ENCODE measurements around the gene ANKRD12.

ANKRD12 gene

GRCh38 chr18:9106800-9107584 lies 29.6 kb upstream of the ANKRD12 start:
- TF ChIP-seq CTCF (IDR thresholded peaks at IDR 0.05; ENCODE audit: low read length) (no peak), EZH2 (IDR thresholded peaks at IDR 0.05; ENCODE audit: borderline replicate concordance, low read length) (no peak)
- Histone ChIP-seq H3F3A (ENCODE audit: insufficient read depth, low read length) (no peaks in the 10 kb centered on the region), H3K9ac (ENCODE audit: low read length) (no peak overlapping the region; the same call in 1 of the 2 replicates), H3K27ac (ENCODE audit: low read depth, low read length, poor library complexity, severe bottlenecking) (no peak overlapping the region), H3K9me3 (ENCODE audit: low read length) (no peaks in the 10 kb centered on the region), H3K27me3 (ENCODE audit: insufficient read depth, low read length) (no peaks in the 10 kb centered on the region), H3K4me3 (ENCODE audit: low read depth, low read length, poor library complexity, severe bottlenecking) (peak overlapping the region; percentile 84), H3K4me2 (ENCODE audit: low read length) (peak overlapping the region; percentile 94), H3K79me2 (ENCODE audit: insufficient read depth, low read length) (peaks cover 92% of the 10 kb centered on the region), H2AFZ (ENCODE audit: low read length) (no peak overlapping the region), H3K9me2 (ENCODE audit: low read depth, low read length) (no peaks in the 10 kb centered on the region), H3K36me3 (ENCODE audit: insufficient read depth, low read length) (peaks cover 65% of the 10 kb centered on the region), H3K4me1 (ENCODE audit: insufficient read depth, low read length, severe bottlenecking) (peaks cover 64% of the 10 kb centered on the region), H4K20me1 (ENCODE audit: insufficient read depth, low read length) (peaks cover 7% of the 10 kb centered on the region; the same call in 1 of the 2 replicates)

DNA sequence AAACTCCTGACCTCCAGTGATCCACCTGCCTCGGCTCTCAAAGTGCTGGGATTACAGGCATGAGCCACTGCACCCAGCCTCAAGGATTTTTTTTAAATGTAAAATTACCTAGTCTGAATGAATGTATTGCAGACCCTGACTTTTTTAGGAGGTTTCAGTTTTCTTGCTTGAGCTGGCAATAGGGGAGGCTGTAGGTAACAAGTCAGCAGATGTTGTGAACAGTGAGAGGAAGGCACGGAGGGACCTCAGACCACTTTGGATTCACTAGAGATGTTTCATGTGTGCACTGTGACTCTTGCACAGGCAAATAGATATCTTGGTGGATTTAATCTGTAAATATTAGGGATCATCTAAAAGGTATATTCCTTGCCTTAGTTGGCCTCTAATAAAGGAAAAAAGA lies 27.7 kb upstream of the ANKRD12 start:
- peaks cover 100% of the 10 kb centered on the region for H3K79me2 ChIP-seq (ENCODE audit: insufficient read depth, low read length)
- H3K4me2 ChIP-seq (ENCODE audit: low read length): peak overlapping the region; percentile 20; the same call in 1 of the 2 replicates
- H3K9ac ChIP-seq (ENCODE audit: low read length): peak overlapping the region; percentile 10; the same call in 1 of the 2 replicates
- TF ChIP-seq CTCF (IDR thresholded peaks at IDR 0.05; ENCODE audit: low read length): no peak
- no peak for TF ChIP-seq EZH2 (IDR thresholded peaks at IDR 0.05; ENCODE audit: borderline replicate concordance, low read length)
- no peak overlapping the region for H2AFZ ChIP-seq (ENCODE audit: low read length)
- no peak overlapping the region for H3K4me3 ChIP-seq (ENCODE audit: low read depth, low read length, poor library complexity, severe bottlenecking)
- H3K9me3 ChIP-seq (ENCODE audit: low read length): no peaks in the 10 kb centered on the region
- H3F3A ChIP-seq (ENCODE audit: insufficient read depth, low read length): no peaks in the 10 kb centered on the region
- H3K4me1 ChIP-seq (ENCODE audit: insufficient read depth, low read length, severe bottlenecking): peaks cover 71% of the 10 kb centered on the region
- H3K27me3 ChIP-seq (ENCODE audit: insufficient read depth, low read length): no peaks in the 10 kb centered on the region
- H3K36me3 ChIP-seq (ENCODE audit: insufficient read depth, low read length): peaks cover 74% of the 10 kb centered on the region
- no peak overlapping the region for H3K27ac ChIP-seq (ENCODE audit: low read depth, low read length, poor library complexity, severe bottlenecking)
- peaks cover 7% of the 10 kb centered on the region; the same call in 1 of the 2 replicates for H4K20me1 ChIP-seq (ENCODE audit: insufficient read depth, low read length)
- no peaks in the 10 kb centered on the region for H3K9me2 ChIP-seq (ENCODE audit: low read depth, low read length)

- H3K36me3 ChIP-seq (ENCODE audit: insufficient read depth, low read length): peaks cover 69% of the 10 kb centered on the region
- no peaks in the 10 kb centered on the region for H3K9me2 ChIP-seq (ENCODE audit: low read depth, low read length)
- peaks cover 7% of the 10 kb centered on the region; the same call in 1 of the 2 replicates for H4K20me1 ChIP-seq (ENCODE audit: insufficient read depth, low read length)
- H3K4me2 ChIP-seq (ENCODE audit: low read length): no peak overlapping the region
- no peak overlapping the region for H3K27ac ChIP-seq (ENCODE audit: low read depth, low read length, poor library complexity, severe bottlenecking)
- no peak for TF ChIP-seq EZH2 (IDR thresholded peaks at IDR 0.05; ENCODE audit: borderline replicate concordance, low read length)
- no peak for TF ChIP-seq CTCF (IDR thresholded peaks at IDR 0.05; ENCODE audit: low read length)
- no peaks in the 10 kb centered on the region for H3F3A ChIP-seq (ENCODE audit: insufficient read depth, low read length)
- peak overlapping the region; percentile 10; the same call in 1 of the 2 replicates for H3K9ac ChIP-seq (ENCODE audit: low read length)
- H3K27me3 ChIP-seq (ENCODE audit: insufficient read depth, low read length): no peaks in the 10 kb centered on the region
- H3K4me1 ChIP-seq (ENCODE audit: insufficient read depth, low read length, severe bottlenecking): peaks cover 69% of the 10 kb centered on the region
- H3K9me3 ChIP-seq (ENCODE audit: low read length): no peaks in the 10 kb centered on the region
- H3K79me2 ChIP-seq (ENCODE audit: insufficient read depth, low read length): peaks cover 100% of the 10 kb centered on the region
- H3K4me3 ChIP-seq (ENCODE audit: low read depth, low read length, poor library complexity, severe bottlenecking): no peak overlapping the region
- H2AFZ ChIP-seq (ENCODE audit: low read length): no peak overlapping the region
These were observed 27.1 kb upstream of the ANKRD12 start for GRCh38 chr18:9109523-9109922.

All from OCI-LY1 (cell line).